H9 (cell line): ENCODE data around the gene NOP9. TPM values are rescaled to one million over a fixed set of nuclear protein-coding genes. Genes with fewer than 3 reads are reported as not detected.

Experiments
- DNase-seq: peaks from one replicate; pipeline ENCODE4 v3.0.0-alpha.2; 2017
- H2AFZ ChIP-seq: one replicate; pipeline ENCODE4 v1.6.1; 2013; ENCODE audit warnings: mild to moderate bottlenecking, low read length, control low read depth, moderate library complexity
- H2AK5ac ChIP-seq: 2 replicates; pipeline ENCODE4 v1.6.1; 2013; ENCODE audit warnings: low read length, control low read depth, mixed read lengths; ENCODE audit not compliant: insufficient read length
- H2BK120ac ChIP-seq: one replicate; pipeline ENCODE4 v1.6.1; 2013; ENCODE audit warnings: low read depth, mild to moderate bottlenecking, low read length, control low read depth, inconsistent platforms; ENCODE audit not compliant: poor library complexity, severe bottlenecking
- H2BK12ac ChIP-seq: 2 replicates; pipeline ENCODE4 v1.6.1; 2013; ENCODE audit warnings: low read length, control low read depth, mixed read lengths, low read depth; ENCODE audit not compliant: insufficient read length
- H2BK15ac ChIP-seq: 2 replicates; pipeline ENCODE4 v1.6.1; 2013; ENCODE audit warnings: low read depth, low read length, control low read depth
- H2BK20ac ChIP-seq: one replicate; pipeline ENCODE4 v1.6.1; 2013; ENCODE audit warnings: low read depth, mild to moderate bottlenecking, low read length, control low read depth, inconsistent platforms; ENCODE audit not compliant: poor library complexity, severe bottlenecking
- H2BK5ac ChIP-seq: 2 replicates; pipeline ENCODE4 v1.6.1; 2013; ENCODE audit warnings: low read length, control low read depth, mixed read lengths; ENCODE audit not compliant: insufficient read length
- H3K14ac ChIP-seq: 2 replicates; pipeline ENCODE4 v1.6.1; 2013; ENCODE audit warnings: low read length, control low read depth; ENCODE audit not compliant: insufficient read depth
- H3K18ac ChIP-seq: 2 replicates; pipeline ENCODE4 v1.6.1; 2013; ENCODE audit warnings: low read depth, mild to moderate bottlenecking, mixed read lengths, low read length, control low read depth; ENCODE audit not compliant: insufficient read length
- H3K23ac ChIP-seq: 2 replicates; pipeline ENCODE4 v1.6.1; 2013; ENCODE audit warnings: low read length, control low read depth, mixed read lengths, low read depth; ENCODE audit not compliant: insufficient read length
- H3K23me2 ChIP-seq: 2 replicates; pipeline ENCODE4 v1.6.1; 2013; ENCODE audit warnings: low read depth, mild to moderate bottlenecking, mixed read lengths, low read length, control low read depth; ENCODE audit not compliant: insufficient read length, poor library complexity, severe bottlenecking
- H3K27ac ChIP-seq: 2 replicates; pipeline ENCODE4 v1.5.1; 2013; ENCODE audit warnings: low read length, control low read depth, mixed read lengths, low read depth; ENCODE audit not compliant: insufficient read length
- H3K27me3 ChIP-seq: 2 replicates; pipeline ENCODE4 v1.6.1; 2013; ENCODE audit warnings: low read length, control low read depth, inconsistent platforms; ENCODE audit not compliant: insufficient read depth
- H3K4ac ChIP-seq: 2 replicates; pipeline ENCODE4 v1.6.1; 2013; ENCODE audit warnings: low read depth, mild to moderate bottlenecking, control low read depth, inconsistent platforms, low read length, moderate library complexity
- H3K4me1 ChIP-seq: 2 replicates; pipeline ENCODE4 v1.6.1; 2013; ENCODE audit warnings: low read length, control low read depth, inconsistent platforms; ENCODE audit not compliant: insufficient read depth
- H3K4me2 ChIP-seq: 2 replicates; pipeline ENCODE4 v1.6.1; 2013; ENCODE audit warnings: low read length, control low read depth, mixed read lengths; ENCODE audit not compliant: insufficient read length, insufficient read depth
- H3K56ac ChIP-seq: 2 replicates; pipeline ENCODE4 v1.6.1; 2013; ENCODE audit warnings: low read depth, mild to moderate bottlenecking, mixed read lengths, low read length, control low read depth; ENCODE audit not compliant: insufficient read length
- H3K79me1 ChIP-seq: 2 replicates; pipeline ENCODE4 v1.6.1; 2013; ENCODE audit warnings: low read depth, mild to moderate bottlenecking, moderate library complexity, low read length, control low read depth, inconsistent platforms; ENCODE audit not compliant: insufficient read depth, poor library complexity, severe bottlenecking
- H3K79me2 ChIP-seq: 2 replicates; pipeline ENCODE4 v1.6.1; 2013; ENCODE audit warnings: low read length, control low read depth, inconsistent platforms; ENCODE audit not compliant: insufficient read depth
- H3K9ac ChIP-seq: 2 replicates; pipeline ENCODE4 v1.6.1; 2013; ENCODE audit warnings: low read length, control low read depth, mixed read lengths; ENCODE audit not compliant: insufficient read length; ENCODE audit errors: extremely low read depth
- H3K9me3 ChIP-seq: one replicate; pipeline ENCODE4 v1.6.1; 2013; ENCODE audit warnings: low read depth, low read length, inconsistent platforms; ENCODE audit not compliant: control insufficient read depth
- H3T11ph ChIP-seq: one replicate; pipeline ENCODE4 v1.6.1; 2013; ENCODE audit warnings: mild to moderate bottlenecking, low read length, control low read depth, inconsistent platforms
- H4K20me1 ChIP-seq: one replicate; pipeline ENCODE4 v1.6.1; 2013; ENCODE audit not compliant: control insufficient read depth, insufficient read length, insufficient read depth
- H4K5ac ChIP-seq: 2 replicates; pipeline ENCODE4 v1.6.1; 2013; ENCODE audit warnings: low read depth, mild to moderate bottlenecking, mixed read lengths, low read length, control low read depth; ENCODE audit not compliant: insufficient read length
- H4K8ac ChIP-seq: replicated peaks from 2 replicates; pipeline ENCODE4 v1.6.1; 2013; ENCODE audit warnings: low read length, control low read depth, mixed read lengths, low read depth; ENCODE audit not compliant: insufficient read length
- H4K91ac ChIP-seq: 2 replicates; pipeline ENCODE4 v1.6.1; 2013; ENCODE audit warnings: low read depth, mild to moderate bottlenecking, moderate library complexity, mixed read lengths, low read length, control low read depth; ENCODE audit not compliant: insufficient read length
- H3K27ac Mint-ChIP-seq, 3 experiments: 2 replicates in 2 of 3; 3 replicates in 1 of 3; pipeline ENCODE4 v1.8.0; 2020 to 2021; ENCODE audit warnings: mixed read lengths in 3 of 3, mild to moderate bottlenecking in 1 of 3, moderate library complexity in 1 of 3
- H3K27me3 Mint-ChIP-seq: 2 replicates; pipeline ENCODE4 v1.8.0; 2021; ENCODE audit warnings: low read depth, mild to moderate bottlenecking, moderate library complexity, mixed read lengths
- H3K36me3 Mint-ChIP-seq, 3 experiments: 2 replicates in 2 of 3; 3 replicates in 1 of 3; pipeline ENCODE4 v1.8.0; 2020 to 2021; ENCODE audit warnings: low read depth in 3 of 3, mixed read lengths in 3 of 3; ENCODE audit not compliant: insufficient read depth in 1 of 3
- H3K4me1 Mint-ChIP-seq, 2 experiments: 2 replicates each; pipeline ENCODE4 v1.8.0; 2020; ENCODE audit warnings: mixed read lengths in 2 of 2
- H3K4me3 Mint-ChIP-seq, 2 experiments: 2 replicates in 1 of 2; 3 replicates in 1 of 2; pipeline ENCODE4 v1.8.0; 2020 to 2021; ENCODE audit warnings: mild to moderate bottlenecking in 2 of 2, mixed read lengths in 2 of 2, moderate library complexity in 1 of 2
- H3K9me3 Mint-ChIP-seq, 2 experiments: 2 replicates in 1 of 2; 3 replicates in 1 of 2; pipeline ENCODE4 v1.8.0; 2020; ENCODE audit warnings: mild to moderate bottlenecking in 2 of 2, mixed read lengths in 2 of 2, moderate library complexity in 1 of 2
- WGBS: extraction: QIAGEN DNeasy Blood & Tissue Kit; methylation state at CpG from one replicate; pipeline ENCODE4 v1.1.7; 2013; ENCODE audit warnings: missing lambda C conversion rate, low lambda C conversion rate, mixed read lengths; ENCODE audit not compliant: insufficient read length; ENCODE audit errors: extremely low coverage; 5-methylcytosine and 5-hydroxymethylcytosine counted together
- total RNA-seq: library from RNA; stranded (reverse); gene quantifications from 2 replicates; pipeline ENCODE4 v1.2.1, GENCODE V29; 2021
- TF ChIP-seq, protein P1 (sequence below): fragments of 200-600 bp; sonication (generic); conservative IDR thresholded peaks from 3 replicates; pipeline ENCODE4 v1.8.0; 2021; ENCODE audit warnings: antibody characterized with exemption, mild to moderate bottlenecking

Gene NOP9
- total RNA-seq, 1 experiment from 2014 or later: 34.7 TPM

DNA sequence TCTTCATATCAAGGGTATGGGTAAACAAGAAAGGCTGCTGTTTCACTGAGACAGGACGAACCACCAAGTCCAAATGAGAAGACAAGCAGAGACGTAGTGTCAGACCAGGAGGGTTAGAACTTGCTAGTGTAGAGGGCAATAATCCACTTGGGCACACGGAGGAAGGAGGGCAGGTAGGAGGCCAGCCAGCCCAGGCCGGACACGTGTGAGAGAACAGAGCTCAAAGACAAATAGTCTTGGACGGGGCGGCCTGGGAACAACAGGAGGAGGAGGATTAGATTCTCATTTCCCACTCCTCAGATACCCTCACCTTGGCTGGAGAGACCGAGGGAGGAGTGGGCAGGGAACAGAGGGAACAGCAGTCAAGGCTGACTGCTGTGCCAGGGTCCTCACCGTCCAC is 8.9 kb upstream of the NOP9 start:
- H3K4me1 ChIP-seq: no peaks in the 10 kb centered on the region
- Mint-ChIP-seq H3K27ac (no peak overlapping the region), H3K4me1 (no peaks in the 10 kb centered on the region), H3K4me3 (no peak overlapping the region), H3K36me3 (peaks cover 4 to 38% (median 8%) of the 10 kb centered on the region in 3 experiments; a peak in 6 of 7 replicates), H3K27me3 (no peaks in the 10 kb centered on the region), H3K9me3 (no peaks in the 10 kb centered on the region)
- no peak overlapping the region for H4K91ac ChIP-seq
- no peak overlapping the region for H2BK15ac ChIP-seq
- no peaks in the 10 kb centered on the region for H3K79me2 ChIP-seq
- no peak overlapping the region for H3K9ac ChIP-seq
- no peaks in the 10 kb centered on the region for H3K9me3 ChIP-seq
- H3K14ac ChIP-seq: no peak overlapping the region
- TF ChIP-seq, protein P1, sequence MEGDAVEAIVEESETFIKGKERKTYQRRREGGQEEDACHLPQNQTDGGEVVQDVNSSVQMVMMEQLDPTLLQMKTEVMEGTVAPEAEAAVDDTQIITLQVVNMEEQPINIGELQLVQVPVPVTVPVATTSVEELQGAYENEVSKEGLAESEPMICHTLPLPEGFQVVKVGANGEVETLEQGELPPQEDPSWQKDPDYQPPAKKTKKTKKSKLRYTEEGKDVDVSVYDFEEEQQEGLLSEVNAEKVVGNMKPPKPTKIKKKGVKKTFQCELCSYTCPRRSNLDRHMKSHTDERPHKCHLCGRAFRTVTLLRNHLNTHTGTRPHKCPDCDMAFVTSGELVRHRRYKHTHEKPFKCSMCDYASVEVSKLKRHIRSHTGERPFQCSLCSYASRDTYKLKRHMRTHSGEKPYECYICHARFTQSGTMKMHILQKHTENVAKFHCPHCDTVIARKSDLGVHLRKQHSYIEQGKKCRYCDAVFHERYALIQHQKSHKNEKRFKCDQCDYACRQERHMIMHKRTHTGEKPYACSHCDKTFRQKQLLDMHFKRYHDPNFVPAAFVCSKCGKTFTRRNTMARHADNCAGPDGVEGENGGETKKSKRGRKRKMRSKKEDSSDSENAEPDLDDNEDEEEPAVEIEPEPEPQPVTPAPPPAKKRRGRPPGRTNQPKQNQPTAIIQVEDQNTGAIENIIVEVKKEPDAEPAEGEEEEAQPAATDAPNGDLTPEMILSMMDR: no peak
- no peaks in the 10 kb centered on the region for H3K27me3 ChIP-seq
- no peaks in the 10 kb centered on the region for H3K79me1 ChIP-seq
- H2AFZ ChIP-seq: no peak overlapping the region
- H2BK20ac ChIP-seq: no peak overlapping the region
- no CpG with 5 or more reads among the region's 9 CpGs for WGBS
- H3K23ac ChIP-seq: no peak overlapping the region
- no peak for DNase-seq
- no peak overlapping the region for H4K8ac ChIP-seq
- no peak overlapping the region for H3K4me2 ChIP-seq
- H3K4ac ChIP-seq: no peak overlapping the region
- H2BK5ac ChIP-seq: no peak overlapping the region
- H3K27ac ChIP-seq: no peak overlapping the region
- H2AK5ac ChIP-seq: no peak overlapping the region
- no peak overlapping the region for H3T11ph ChIP-seq
- H3K18ac ChIP-seq: no peak overlapping the region
- H3K56ac ChIP-seq: no peak overlapping the region
- H4K5ac ChIP-seq: no peak overlapping the region
- H4K20me1 ChIP-seq: no peaks in the 10 kb centered on the region
- H3K23me2 ChIP-seq: no peaks in the 10 kb centered on the region
- no peak overlapping the region for H2BK12ac ChIP-seq
- H2BK120ac ChIP-seq: no peak overlapping the region
